Caco-2 (cell line): ENCODE results near the gene CUTC. TPM values are rescaled to one million over a fixed set of nuclear protein-coding genes. Genes with fewer than 3 reads are reported as not detected.

ENCODE experiments used
- BruUV-seq: library from RNA; stranded (reverse); fragments of 400-500 nt; replicated peaks from 2 replicates; lab custom pipeline; 2021; lab: Mats Ljungman, UMichigan
- CTCF ChIA-PET: fragments of 300-600 bp; sonication (Branson Sonifier 250); formaldehyde crosslinking; loops from one replicate; lab custom pipeline; 2022; ENCODE audit warnings: antibody characterized with exemption; lab: Charles Lee
- POLR2A ChIA-PET: fragments of 300-600 bp; sonication (Branson Sonifier 250); formaldehyde crosslinking; loops from one replicate; lab custom pipeline; 2022; ENCODE audit warnings: antibody characterized with exemption; lab: Charles Lee
- DNase-seq, 2 experiments: peaks; one replicate each; pipeline versions ENCODE4 v3.0.0 to v3.0.0-alpha.2; 2020 to 2022
- H3K27me3 ChIP-seq: replicated peaks from 2 replicates; pipeline ENCODE4 v1.6.0; 2011; ENCODE audit warnings: low read length; ENCODE audit not compliant: control insufficient read depth, insufficient read depth
- H3K36me3 ChIP-seq: 2 replicates; pipeline ENCODE4 v1.5.1; 2011; ENCODE audit warnings: low read length; ENCODE audit not compliant: control insufficient read depth, insufficient read depth
- H3K4me1 ChIP-seq: fragments of 250-450 bp; sonication (Bioruptor Pico); 2 replicates; pipeline ENCODE4 v1.5.1; 2020; ENCODE audit warnings: mild to moderate bottlenecking
- H3K4me3 ChIP-seq: 2 replicates; pipeline ENCODE4 v1.5.1; 2011; ENCODE audit warnings: low read depth, mild to moderate bottlenecking, control low read depth, low read length
- H3K9me3 ChIP-seq: fragments of 250-450 bp; sonication (Bioruptor Pico); 2 replicates; pipeline ENCODE4 v1.5.1; 2020; ENCODE audit warnings: mild to moderate bottlenecking, moderate library complexity
- H3K27ac Mint-ChIP-seq: one replicate; pipeline ENCODE4 v1.8.0; 2022; ENCODE audit warnings: mixed read lengths; ENCODE audit not compliant: unreplicated experiment
- H3K27me3 Mint-ChIP-seq: one replicate; pipeline ENCODE4 v1.8.0; 2022; ENCODE audit warnings: mixed read lengths; ENCODE audit not compliant: insufficient read depth, unreplicated experiment
- H3K36me3 Mint-ChIP-seq: one replicate; pipeline ENCODE4 v1.8.0; 2022; ENCODE audit warnings: mild to moderate bottlenecking, mixed read lengths; ENCODE audit not compliant: insufficient read depth, unreplicated experiment
- H3K4me1 Mint-ChIP-seq: one replicate; pipeline ENCODE4 v1.8.0; 2022; ENCODE audit warnings: low read depth, mixed read lengths; ENCODE audit not compliant: unreplicated experiment
- H3K4me3 Mint-ChIP-seq: one replicate; pipeline ENCODE4 v1.8.0; 2022; ENCODE audit warnings: mild to moderate bottlenecking, moderate library complexity, mixed read lengths; ENCODE audit not compliant: unreplicated experiment
- H3K9me3 Mint-ChIP-seq: one replicate; pipeline ENCODE4 v1.8.0; 2022; ENCODE audit warnings: mixed read lengths; ENCODE audit not compliant: unreplicated experiment
- CTCF ChIP-seq, 2 experiments: fragments of 200-600 bp in 1 of 2; IDR thresholded peaks; 1 replicate in 1 of 2; 2 replicates in 1 of 2; pipeline versions ENCODE4 v1.5.1 to v1.8.0; 2011 to 2022; ENCODE audit warnings: antibody characterized with exemption in 1 of 2, control low read depth in 1 of 2, inconsistent platforms in 1 of 2, low read depth in 1 of 2, low read length in 1 of 2, mild to moderate bottlenecking in 1 of 2, moderate library complexity in 1 of 2; ENCODE audit not compliant: insufficient read depth in 1 of 2, severe bottlenecking in 1 of 2, unreplicated experiment in 1 of 2
- intact Hi-C: fragments of 100-400 bp; cut with micrococcal nuclease; formaldehyde crosslinking; loops from one replicate; pipeline ENCODE4 v1.10.0; 2022; ENCODE audit not compliant: unreplicated experiment
- total RNA-seq: library from RNA; stranded (reverse); gene quantifications from 2 replicates; pipeline ENCODE4 v1.2.3, GENCODE V29; 2022

The CUTC gene
- total RNA-seq, 1 experiment from 2014 or later: 30.1 TPM

- BruUV-seq: no TSS peak
- Mint-ChIP-seq H3K27me3 (no peaks in the 10 kb centered on the region), H3K36me3 (peaks cover 66% of the 10 kb centered on the region), H3K9me3 (no peaks in the 10 kb centered on the region), H3K27ac (no peak overlapping the region), H3K4me3 (no peak overlapping the region), H3K4me1 (peaks cover 43% of the 10 kb centered on the region)
- no peak for TF ChIP-seq CTCF (IDR thresholded peaks at IDR 0.05; ENCODE audit: insufficient read depth in 1 of 2, low read depth in 1 of 2, low read length in 1 of 2, severe bottlenecking in 1 of 2, unreplicated experiment in 1 of 2)
- intact Hi-C loops: no loop called here
- ChIA-PET POLR2A (interaction anchor here (1.7 kb wide), 1 partner anchor 55 kb away, joined by 6 read pairs; the partner anchor contains the start of genes COX15 and CUTC), CTCF (no interaction called here)
- Histone ChIP-seq H3K27me3 (no peaks in the 10 kb centered on the region), H3K4me1 (peaks cover 21% of the 10 kb centered on the region), H3K4me3 (no peak overlapping the region), H3K36me3 (peaks cover 10% of the 10 kb centered on the region), H3K9me3 (no peaks in the 10 kb centered on the region)
- DNase-seq: no peak
These were observed 55.3 kb downstream of the CUTC start for GRCh38 chr10:99787311-99787710.

- peaks cover 21% of the 10 kb centered on the region for H3K4me1 ChIP-seq
- Mint-ChIP-seq H3K4me3 (no peak overlapping the region), H3K9me3 (no peaks in the 10 kb centered on the region), H3K27ac (no peak overlapping the region), H3K27me3 (no peaks in the 10 kb centered on the region), H3K4me1 (peaks cover 39% of the 10 kb centered on the region), H3K36me3 (peaks cover 72% of the 10 kb centered on the region)
- intact Hi-C loops: no loop called here
- no peak for TF ChIP-seq CTCF (IDR thresholded peaks at IDR 0.05; ENCODE audit: insufficient read depth in 1 of 2, low read depth in 1 of 2, low read length in 1 of 2, severe bottlenecking in 1 of 2, unreplicated experiment in 1 of 2)
- POLR2A ChIA-PET: interaction anchor here (1.7 kb wide), 1 partner anchor 55 kb away, joined by 6 read pairs; the partner anchor contains the start of genes COX15 and CUTC
- CTCF ChIA-PET: no interaction called here
- no peak for DNase-seq
- peaks cover 10% of the 10 kb centered on the region for H3K36me3 ChIP-seq
- H3K27me3 ChIP-seq: no peaks in the 10 kb centered on the region
- no TSS peak for BruUV-seq
- no peaks in the 10 kb centered on the region for H3K9me3 ChIP-seq
- no peak overlapping the region for H3K4me3 ChIP-seq
These were observed 55.9 kb downstream of the CUTC start for GRCh38 chr10:99787782-99788445.

- Mint-ChIP-seq H3K4me3 (no peak overlapping the region), H3K27me3 (no peaks in the 10 kb centered on the region), H3K9me3 (no peaks in the 10 kb centered on the region), H3K4me1 (peaks cover 33% of the 10 kb centered on the region), H3K36me3 (peaks cover 80% of the 10 kb centered on the region), H3K27ac (no peak overlapping the region)
- Histone ChIP-seq H3K4me1 (peaks cover 21% of the 10 kb centered on the region), H3K9me3 (no peaks in the 10 kb centered on the region), H3K36me3 (peaks cover 13% of the 10 kb centered on the region), H3K27me3 (no peaks in the 10 kb centered on the region), H3K4me3 (no peak overlapping the region)
- intact Hi-C loops: no loop called here
- TF ChIP-seq CTCF (IDR thresholded peaks at IDR 0.05; ENCODE audit: insufficient read depth in 1 of 2, low read depth in 1 of 2, low read length in 1 of 2, severe bottlenecking in 1 of 2, unreplicated experiment in 1 of 2): no peak
- no peak for DNase-seq
- BruUV-seq: no TSS peak
- POLR2A ChIA-PET: interaction anchor here (1.7 kb wide), 1 partner anchor 56 kb away, joined by 6 read pairs; the partner anchor contains the start of genes COX15 and CUTC
- CTCF ChIA-PET: no interaction called here
These were observed 56.7 kb downstream of the CUTC start for GRCh38 chr10:99788598-99789256.
